Esophagus squamous epithelium (tissue), 5 donors: ENCODE results near the gene DNAI2. TPM values are rescaled to one million over a fixed set of nuclear protein-coding genes. Genes with fewer than 3 reads are reported as not detected.

Source experiments
- DNase-seq: peaks from one replicate; lab custom pipeline; 2025; lab: John Stamatoyannopoulos, UW
- H3K27ac ChIP-seq, 4 donors: fragments of 200-600 bp; sonication (generic); one replicate each; pipeline ENCODE4 v1.5.1; 2016 to 2019; ENCODE audit warnings: mild to moderate bottlenecking in 1 of 4
- H3K27me3 ChIP-seq, 4 donors: fragments of 200-600 bp; sonication (generic); 1 replicate in 3 of 4; 2 replicates in 1 of 4; pipeline versions ENCODE4 v1.5.1 to v1.6.0; 2017 to 2021; ENCODE audit warnings: antibody characterized with exemption in 1 of 4
- H3K36me3 ChIP-seq, 3 donors: fragments of 200-600 bp; sonication (generic); one replicate each; pipeline ENCODE4 v1.5.1; 2016 to 2019
- H3K4me1 ChIP-seq, 3 donors: fragments of 200-600 bp; sonication (generic); one replicate each; pipeline ENCODE4 v1.5.1; 2017 to 2019
- H3K4me3 ChIP-seq, 4 donors: fragments of 200-600 bp; sonication (generic); 1 replicate in 3 of 4; 2 replicates in 1 of 4; pipeline ENCODE4 v1.5.1; 2016 to 2019; ENCODE audit warnings: mild to moderate bottlenecking in 2 of 4, moderate library complexity in 1 of 4
- H3K9me3 ChIP-seq, 3 donors: fragments of 200-600 bp; sonication (generic); one replicate each; pipeline ENCODE4 v1.5.1; 2016 to 2019
- CTCF ChIP-seq, 6 experiments: fragments of 450-650 bp in 4 of 6; fragments of 200-600 bp in 2 of 6; sonication (generic) in 2 of 6; IDR thresholded peaks; one replicate each; pipeline ENCODE4 v1.5.1; 2016 to 2019; ENCODE audit warnings: antibody characterized with exemption in 6 of 6, mild to moderate bottlenecking in 4 of 6, moderate library complexity in 4 of 6
- POLR2A ChIP-seq, 4 donors: fragments of 450-650 bp; IDR thresholded peaks; one replicate each; pipeline ENCODE4 v1.6.1; 2017; ENCODE audit warnings: antibody characterized with exemption in 4 of 4, mild to moderate bottlenecking in 4 of 4, moderate library complexity in 3 of 4
- WGBS, 2 donors: methylation state at CpG; one replicate each; pipeline ENCODE4 v1.1.5; 2018; 5-methylcytosine and 5-hydroxymethylcytosine counted together
- intact Hi-C: fragments of 100-400 bp; cut with DNase I; formaldehyde crosslinking; loops from one replicate; pipeline ENCODE4 v1.15.0; 2022
- total RNA-seq, 4 donors: library from RNA; depleted of rRNA; stranded (reverse); fragments of >200 nt; gene quantifications; one replicate each; pipeline ENCODE4 v1.1.0, GENCODE V29; 2016
- donor health status: DM: yes; HTN: yes; CAD: no.

The DNAI2 gene
- total RNA-seq, 4 donors from 2014 or later, result 0.19 TPM; not detected in 3

GRCh38 chr17:74251051-74251450 lies 23.0 kb upstream of the DNAI2 start:
- no peaks in the 10 kb centered on the region for H3K9me3 ChIP-seq
- H3K4me3 ChIP-seq, result no peak overlapping the region
- TF ChIP-seq POLR2A (IDR thresholded peaks at IDR 0.05) (no peak), CTCF (IDR thresholded peaks at IDR 0.05) (no peak)
- WGBS, 2 donors, result 86 to 89% methylated on average over 7 to 8 of the region's 8 CpGs
- DNase-seq, result no peak
- intact Hi-C loops, result no loop called here
- H3K27ac ChIP-seq, result no peak overlapping the region
- H3K27me3 ChIP-seq, result no peaks in the 10 kb centered on the region
- H3K36me3 ChIP-seq, result peaks cover 0 to 11% (median 0%) of the 10 kb centered on the region in 3 donors
- H3K4me1 ChIP-seq, result peaks cover 0 to 2% (median 0%) of the 10 kb centered on the region in 3 donors

GRCh38 chr17:74251569-74251968 lies 22.5 kb upstream of the DNAI2 start:
- no peak for DNase-seq
- Histone ChIP-seq H3K4me3 (no peak overlapping the region), H3K36me3 (peaks cover 0 to 11% (median 0%) of the 10 kb centered on the region in 3 donors), H3K4me1 (no peaks in the 10 kb centered on the region), H3K27me3 (no peaks in the 10 kb centered on the region), H3K27ac (no peak overlapping the region), H3K9me3 (no peaks in the 10 kb centered on the region)
- TF ChIP-seq POLR2A (IDR thresholded peaks at IDR 0.05) (no peak), CTCF (IDR thresholded peaks at IDR 0.05) (no peak)
- intact Hi-C loops, result no loop called here
- WGBS, 2 donors, result 84 to 85% methylated on average over 6 of the region's 6 CpGs

GRCh38 chr17:74252211-74252610 lies 21.8 kb upstream of the DNAI2 start:
- no peak overlapping the region for H3K4me3 ChIP-seq
- no peak overlapping the region for H3K27ac ChIP-seq
- H3K4me1 ChIP-seq, result no peaks in the 10 kb centered on the region
- TF ChIP-seq POLR2A (IDR thresholded peaks at IDR 0.05) (no peak), CTCF (IDR thresholded peaks at IDR 0.05) (no peak)
- no peaks in the 10 kb centered on the region for H3K27me3 ChIP-seq
- DNase-seq, result no peak
- WGBS, 2 donors, result 60 to 93% methylated on average over 1 to 2 of the region's 8 CpGs
- H3K9me3 ChIP-seq, result no peaks in the 10 kb centered on the region
- intact Hi-C loops, result no loop called here
- peaks cover 0 to 11% (median 0%) of the 10 kb centered on the region in 3 donors for H3K36me3 ChIP-seq

- 73 to 79% methylated on average over 2 to 3 of the region's 13 CpGs for WGBS, 2 donors
- no peak overlapping the region for H3K27ac ChIP-seq
- H3K4me1 ChIP-seq, result no peaks in the 10 kb centered on the region
- no peak for DNase-seq
- no peaks in the 10 kb centered on the region for H3K27me3 ChIP-seq
- H3K4me3 ChIP-seq, result no peak overlapping the region
- TF ChIP-seq POLR2A (IDR thresholded peaks at IDR 0.05), result no peak
- no peak for TF ChIP-seq CTCF (IDR thresholded peaks at IDR 0.05)
- H3K9me3 ChIP-seq, result no peaks in the 10 kb centered on the region
- H3K36me3 ChIP-seq, result peaks cover 0 to 11% (median 0%) of the 10 kb centered on the region in 3 donors
- intact Hi-C loops, result no loop called here
These were observed 21.0 kb upstream of the DNAI2 start for GRCh38 chr17:74253036-74253435.

- Histone ChIP-seq H3K4me1 (no peaks in the 10 kb centered on the region), H3K27ac (no peak overlapping the region), H3K27me3 (no peaks in the 10 kb centered on the region), H3K9me3 (no peaks in the 10 kb centered on the region), H3K36me3 (peaks cover 0 to 11% (median 0%) of the 10 kb centered on the region in 3 donors), H3K4me3 (no peak overlapping the region)
- 33 to 81% methylated on average over 1 to 3 of the region's 10 CpGs for WGBS, 2 donors
- intact Hi-C loops, result no loop called here
- TF ChIP-seq CTCF (IDR thresholded peaks at IDR 0.05) (no peak), POLR2A (IDR thresholded peaks at IDR 0.05) (no peak)
- DNase-seq, result no peak
These were observed 16.7 kb upstream of the DNAI2 start for GRCh38 chr17:74257311-74257710.
